ENCODE results near the gene TGFBR2.

DNA sequence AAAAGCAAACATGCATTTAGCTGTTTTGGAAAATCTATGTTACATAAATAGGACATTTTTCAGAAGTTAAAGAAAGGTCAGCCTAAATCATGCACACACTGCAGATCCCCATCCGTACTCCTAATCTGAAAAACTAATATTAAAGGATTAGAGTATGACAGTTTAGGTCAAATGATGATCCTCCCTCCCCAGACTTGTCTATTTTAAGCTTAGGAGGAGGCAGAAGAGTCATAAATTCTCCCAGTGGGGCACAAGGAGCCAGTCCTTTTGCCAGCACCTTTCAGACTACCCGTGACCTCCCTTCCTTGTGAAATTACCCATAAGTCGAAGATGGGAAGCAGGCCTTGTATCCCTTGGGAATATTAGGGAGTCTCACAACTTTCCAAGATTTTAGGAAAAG, 78.0 kb downstream of the TGFBR2 start:
- no peak for TF ChIP-seq CTCF (tag by site-specific recombination; IDR thresholded peaks at IDR 0.05)
- no peak for TF ChIP-seq ZNF785 (tag by site-specific recombination; IDR thresholded peaks at IDR 0.05)
- TF ChIP-seq HOXA7 (CRISPR knock-in tag; IDR thresholded peaks at IDR 0.05; ENCODE audit: borderline replicate concordance) = no peak
- TF ChIP-seq, protein P1, sequence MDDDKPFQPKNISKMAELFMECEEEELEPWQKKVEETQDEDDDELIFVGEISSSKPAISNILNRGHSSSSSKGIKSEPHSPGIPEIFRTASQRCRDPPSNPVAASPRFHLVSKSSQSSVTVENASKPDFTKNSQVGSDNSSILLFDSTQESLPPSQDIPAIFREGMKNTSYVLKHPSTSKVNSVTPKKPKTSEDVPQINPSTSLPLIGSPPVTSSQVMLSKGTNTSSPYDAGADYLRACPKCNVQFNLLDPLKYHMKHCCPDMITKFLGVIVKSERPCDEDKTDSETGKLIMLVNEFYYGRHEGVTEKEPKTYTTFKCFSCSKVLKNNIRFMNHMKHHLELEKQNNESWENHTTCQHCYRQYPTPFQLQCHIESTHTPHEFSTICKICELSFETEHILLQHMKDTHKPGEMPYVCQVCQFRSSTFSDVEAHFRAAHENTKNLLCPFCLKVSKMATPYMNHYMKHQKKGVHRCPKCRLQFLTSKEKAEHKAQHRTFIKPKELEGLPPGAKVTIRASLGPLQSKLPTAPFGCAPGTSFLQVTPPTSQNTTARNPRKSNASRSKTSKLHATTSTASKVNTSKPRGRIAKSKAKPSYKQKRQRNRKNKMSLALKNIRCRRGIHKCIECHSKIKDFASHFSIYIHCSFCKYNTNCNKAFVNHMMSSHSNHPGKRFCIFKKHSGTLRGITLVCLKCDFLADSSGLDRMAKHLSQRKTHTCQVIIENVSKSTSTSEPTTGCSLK (tag by site-specific recombination; IDR thresholded peaks at IDR 0.05) = no peak
- no peak for TF ChIP-seq ZNF571 (tag by site-specific recombination; IDR thresholded peaks at IDR 0.05)
- no peak for TF ChIP-seq ZBTB20 (tag by site-specific recombination; IDR thresholded peaks at IDR 0.05)
- no peak for TF ChIP-seq GLI2 (tag by site-specific recombination; IDR thresholded peaks at IDR 0.05; ENCODE audit: borderline replicate concordance, low read depth)
- no peak for TF ChIP-seq GFI1B (tag by site-specific recombination; IDR thresholded peaks at IDR 0.05)
- no peak for TF ChIP-seq ZNF138 (tag by site-specific recombination; IDR thresholded peaks at IDR 0.05; ENCODE audit: borderline replicate concordance)
- no peak for TF ChIP-seq ZNF473 (tag by site-specific recombination; IDR thresholded peaks at IDR 0.05)
- no peak for TF ChIP-seq GLI4 (tag by site-specific recombination; IDR thresholded peaks at IDR 0.05)
- TF ChIP-seq REPIN1 (tag by site-specific recombination; IDR thresholded peaks at IDR 0.05; ENCODE audit: low read depth) = no peak
- no peak for TF ChIP-seq PRDM4 (tag by site-specific recombination; IDR thresholded peaks at IDR 0.05)

All from HEK293 (cell line).